22Rv1 (cell line): ENCODE measurements around the gene MAPK1.

ENCODE experiments used
- ZFX ChIP-seq: fragments of 450-650 bp; IDR thresholded peaks from 2 replicates; pipeline ENCODE4 v1.6.1; 2017; ENCODE audit warnings: antibody characterized with exemption, borderline replicate concordance
- TF ChIP-seq, protein P1 (sequence below): fragments of 450-650 bp; IDR thresholded peaks from 2 replicates; pipeline ENCODE4 v1.5.1; 2017; ENCODE audit warnings: mild to moderate bottlenecking

DNA sequence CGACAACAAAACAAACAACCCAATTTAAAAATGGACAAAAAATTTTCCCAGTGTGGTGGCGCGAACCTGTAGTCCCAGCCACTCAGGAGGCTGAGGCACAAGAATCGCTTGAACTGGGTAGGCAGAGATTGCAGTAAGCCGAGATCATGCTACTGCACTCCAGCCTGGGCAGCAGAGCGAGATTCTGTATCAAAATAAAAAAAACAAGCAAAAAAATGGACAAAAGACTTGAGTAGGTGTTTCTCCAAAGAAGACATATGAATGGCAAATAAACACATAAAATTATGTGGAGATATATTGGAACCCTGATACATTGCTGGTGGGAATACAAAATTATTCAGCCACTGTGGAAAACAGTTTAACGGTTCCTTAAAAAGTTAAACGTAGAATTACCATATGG lies 27.4 kb upstream of the MAPK1 start:
- TF ChIP-seq, protein P1, sequence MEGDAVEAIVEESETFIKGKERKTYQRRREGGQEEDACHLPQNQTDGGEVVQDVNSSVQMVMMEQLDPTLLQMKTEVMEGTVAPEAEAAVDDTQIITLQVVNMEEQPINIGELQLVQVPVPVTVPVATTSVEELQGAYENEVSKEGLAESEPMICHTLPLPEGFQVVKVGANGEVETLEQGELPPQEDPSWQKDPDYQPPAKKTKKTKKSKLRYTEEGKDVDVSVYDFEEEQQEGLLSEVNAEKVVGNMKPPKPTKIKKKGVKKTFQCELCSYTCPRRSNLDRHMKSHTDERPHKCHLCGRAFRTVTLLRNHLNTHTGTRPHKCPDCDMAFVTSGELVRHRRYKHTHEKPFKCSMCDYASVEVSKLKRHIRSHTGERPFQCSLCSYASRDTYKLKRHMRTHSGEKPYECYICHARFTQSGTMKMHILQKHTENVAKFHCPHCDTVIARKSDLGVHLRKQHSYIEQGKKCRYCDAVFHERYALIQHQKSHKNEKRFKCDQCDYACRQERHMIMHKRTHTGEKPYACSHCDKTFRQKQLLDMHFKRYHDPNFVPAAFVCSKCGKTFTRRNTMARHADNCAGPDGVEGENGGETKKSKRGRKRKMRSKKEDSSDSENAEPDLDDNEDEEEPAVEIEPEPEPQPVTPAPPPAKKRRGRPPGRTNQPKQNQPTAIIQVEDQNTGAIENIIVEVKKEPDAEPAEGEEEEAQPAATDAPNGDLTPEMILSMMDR: no peak
- TF ChIP-seq ZFX: no peak
